ENCODE results near the gene RAI1. TPM values are rescaled to one million over a fixed set of nuclear protein-coding genes. Genes with fewer than 3 reads are reported as not detected.
A peak's percentile ranks its signal among the peaks of the same experiment; 100 is the strongest.
"Not testable (repeated sequence)": the region's sequence is repeated elsewhere in the genome, so short reads cannot be mapped to it uniquely, and the experiment has no call there.

RAI1 gene
- polyA plus RNA-seq, 3 donors: 30.5 to 43.9 (median 34.7) TPM

DNA sequence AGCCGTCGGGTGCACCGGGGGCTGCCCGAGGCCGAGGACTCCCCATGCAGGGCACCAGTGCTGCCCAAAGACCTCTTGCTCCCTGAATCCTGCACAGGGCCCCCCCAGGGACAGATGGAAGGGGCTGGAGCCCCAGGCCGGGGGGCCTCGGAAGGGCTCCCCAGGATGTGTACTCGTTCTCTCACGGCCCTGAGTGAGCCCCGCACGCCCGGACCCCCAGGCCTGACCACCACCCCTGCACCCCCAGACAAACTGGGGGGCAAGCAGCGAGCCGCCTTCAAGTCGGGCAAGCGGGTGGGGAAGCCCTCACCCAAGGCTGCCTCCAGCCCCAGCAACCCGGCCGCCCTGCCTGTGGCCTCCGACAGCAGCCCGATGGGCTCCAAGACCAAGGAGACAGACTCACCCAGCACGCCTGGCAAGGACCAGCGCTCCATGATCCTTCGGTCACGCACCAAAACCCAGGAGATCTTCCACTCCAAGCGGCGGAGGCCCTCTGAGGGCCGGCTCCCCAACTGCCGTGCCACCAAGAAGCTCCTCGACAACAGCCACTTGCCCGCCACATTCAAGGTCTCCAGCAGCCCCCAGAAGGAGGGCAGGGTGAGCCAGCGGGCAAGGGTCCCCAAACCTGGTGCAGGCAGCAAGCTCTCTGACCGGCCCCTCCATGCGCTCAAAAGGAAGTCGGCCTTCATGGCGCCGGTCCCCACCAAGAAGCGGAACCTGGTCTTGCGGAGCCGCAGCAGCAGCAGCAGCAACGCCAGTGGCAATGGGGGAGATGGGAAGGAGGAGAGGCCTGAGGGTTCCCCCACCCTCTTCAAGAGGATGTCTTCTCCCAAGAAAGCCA is 114.9 kb downstream of the RAI1 start:
- no peak for DNase-seq

DNA sequence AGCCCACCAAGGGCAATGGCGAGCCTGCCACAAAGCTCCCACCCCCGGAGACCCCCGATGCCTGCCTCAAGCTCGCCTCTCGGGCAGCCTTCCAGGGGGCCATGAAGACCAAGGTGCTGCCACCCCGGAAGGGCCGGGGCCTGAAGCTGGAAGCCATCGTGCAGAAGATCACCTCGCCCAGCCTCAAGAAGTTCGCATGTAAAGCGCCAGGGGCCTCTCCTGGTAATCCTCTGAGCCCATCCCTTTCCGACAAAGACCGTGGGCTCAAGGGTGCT is 115.5 kb downstream of the RAI1 start:
- no peak for DNase-seq

DNA sequence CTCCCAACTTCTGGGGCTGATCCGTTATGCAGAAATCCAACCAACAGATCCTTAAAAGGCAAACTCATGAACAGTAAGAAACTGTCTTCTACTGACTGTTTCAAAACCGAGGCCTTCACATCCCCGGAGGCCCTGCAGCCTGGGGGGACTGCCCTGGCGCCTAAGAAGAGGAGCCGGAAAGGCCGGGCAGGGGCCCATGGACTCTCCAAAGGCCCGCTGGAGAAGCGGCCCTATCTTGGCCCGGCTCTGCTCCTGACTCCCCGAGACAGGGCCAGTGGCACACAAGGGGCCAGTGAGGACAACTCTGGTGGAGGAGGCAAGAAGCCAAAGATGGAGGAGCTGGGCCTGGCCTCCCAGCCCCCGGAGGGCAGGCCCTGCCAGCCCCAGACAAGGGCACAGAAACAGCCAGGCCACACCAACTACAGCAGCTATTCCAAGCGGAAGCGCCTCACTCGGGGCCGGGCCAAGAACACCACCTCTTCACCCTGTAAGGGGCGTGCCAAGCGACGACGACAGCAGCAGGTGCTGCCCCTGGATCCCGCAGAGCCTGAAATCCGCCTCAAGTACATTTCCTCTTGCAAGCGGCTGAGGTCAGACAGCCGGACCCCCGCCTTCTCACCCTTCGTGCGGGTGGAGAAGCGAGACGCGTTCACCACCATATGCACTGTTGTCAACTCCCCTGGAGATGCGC is 116.0 kb downstream of the RAI1 start:
- no peak for DNase-seq

DNA sequence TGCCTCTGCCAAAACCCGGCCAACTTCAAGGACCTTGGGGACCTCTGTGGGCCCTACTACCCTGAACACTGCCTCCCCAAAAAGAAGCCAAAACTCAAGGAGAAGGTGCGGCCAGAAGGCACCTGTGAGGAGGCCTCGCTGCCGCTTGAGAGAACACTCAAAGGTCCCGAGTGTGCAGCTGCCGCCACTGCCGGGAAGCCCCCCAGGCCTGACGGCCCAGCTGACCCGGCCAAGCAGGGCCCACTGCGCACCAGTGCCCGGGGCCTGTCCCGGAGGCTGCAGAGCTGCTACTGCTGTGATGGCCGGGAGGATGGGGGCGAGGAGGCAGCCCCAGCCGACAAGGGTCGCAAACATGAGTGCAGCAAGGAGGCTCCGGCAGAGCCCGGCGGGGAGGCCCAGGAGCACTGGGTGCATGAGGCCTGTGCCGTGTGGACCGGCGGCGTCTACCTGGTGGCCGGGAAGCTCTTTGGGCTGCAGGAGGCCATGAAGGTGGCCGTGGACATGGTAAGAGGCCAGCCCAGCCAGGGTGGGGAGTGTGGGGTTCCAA is 116.8 kb downstream of the RAI1 start:
- no peak for DNase-seq

DNA sequence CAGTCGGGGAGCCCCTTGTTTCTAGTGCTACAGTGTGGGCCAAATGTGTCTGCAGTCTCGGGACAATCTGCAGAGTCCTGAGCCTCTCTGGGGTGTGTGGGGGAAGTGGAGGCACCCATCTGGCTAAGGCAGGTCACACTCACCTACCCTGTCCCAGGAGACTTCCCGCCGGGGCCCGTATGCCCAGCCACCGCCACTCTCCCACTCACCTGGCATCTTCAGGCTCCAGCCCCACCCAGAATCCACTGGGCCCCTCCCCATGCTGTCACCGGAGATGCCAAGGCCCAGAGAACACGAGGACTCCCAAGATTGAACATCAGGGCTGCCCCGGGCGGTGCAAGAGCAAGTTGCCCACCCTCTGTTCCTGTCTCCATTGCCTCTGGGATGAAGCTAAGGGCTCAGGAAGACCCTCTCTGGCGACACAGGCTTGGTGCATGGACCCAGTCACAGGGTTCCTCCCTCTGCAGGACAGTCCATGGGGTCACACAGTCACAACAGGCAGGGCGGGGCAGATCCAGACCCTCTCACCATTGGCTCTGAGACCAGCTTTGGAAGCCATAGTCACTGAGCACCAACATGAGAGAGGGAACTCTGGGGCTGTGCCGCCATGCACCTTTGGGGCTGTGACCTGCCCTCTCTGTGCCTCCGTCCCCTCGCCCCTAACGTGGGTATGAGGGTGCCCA is 117.5 kb downstream of the RAI1 start:
- DNase-seq: no peak

DNA sequence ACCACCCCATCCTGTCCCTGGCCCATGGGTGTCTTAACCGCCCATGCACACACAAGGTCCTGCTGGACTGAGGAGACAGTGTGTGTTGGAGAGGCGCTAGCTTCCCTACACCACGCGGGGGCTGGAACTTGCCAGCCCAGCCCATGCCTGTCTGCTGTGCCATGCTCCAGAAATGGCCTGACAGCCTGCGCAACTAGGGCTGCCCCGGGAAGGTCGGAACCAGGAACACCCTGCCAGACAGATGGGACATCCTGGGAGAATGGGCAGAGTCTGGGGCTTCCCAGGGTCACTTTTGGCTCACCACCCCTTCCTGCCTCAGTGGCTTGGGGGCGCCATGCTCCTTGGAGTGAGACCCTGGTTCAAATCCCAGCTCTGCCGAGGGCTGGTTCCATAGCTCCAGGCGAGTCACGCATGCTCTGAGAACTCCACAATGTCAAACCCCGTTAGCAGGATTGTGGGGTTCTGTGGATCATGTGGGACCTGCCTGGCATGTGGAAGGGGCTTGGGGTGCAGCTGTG is 119.3 kb downstream of the RAI1 start:
- DNase-seq: no peak

DNA sequence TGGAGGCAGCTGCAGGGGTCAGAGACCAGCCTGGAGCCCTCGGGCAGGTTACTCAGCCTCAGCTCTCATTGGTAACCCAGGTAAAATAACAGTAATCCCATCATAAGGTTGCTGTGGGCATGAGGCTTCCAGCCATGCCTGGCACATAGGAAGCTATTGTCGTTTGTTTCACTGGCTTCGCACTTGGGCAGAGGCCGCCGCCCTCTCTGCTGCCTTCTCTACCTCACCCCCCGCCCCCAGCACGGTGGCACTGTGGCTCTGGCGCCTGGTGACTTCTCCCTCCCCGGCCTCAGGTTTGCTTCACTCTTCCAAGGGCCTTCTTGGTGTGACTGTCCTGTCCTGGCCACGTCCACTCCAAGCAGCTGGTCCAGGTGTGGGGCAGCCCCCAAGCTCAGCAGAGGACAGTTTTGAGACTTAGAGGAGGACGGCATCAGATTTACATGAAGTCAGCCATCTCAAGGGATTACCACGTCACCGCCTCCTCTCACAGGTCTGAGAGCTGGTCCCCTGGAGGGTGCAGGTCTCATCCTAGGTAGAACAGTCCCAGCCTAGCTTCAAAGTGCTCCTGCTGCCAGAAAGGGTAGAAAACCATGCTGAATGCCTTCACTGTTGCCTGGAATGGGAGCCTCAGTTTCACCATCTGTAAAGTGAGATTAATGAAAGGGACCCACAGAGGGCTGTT is 120.7 kb downstream of the RAI1 start:
- no peak for DNase-seq

DNA sequence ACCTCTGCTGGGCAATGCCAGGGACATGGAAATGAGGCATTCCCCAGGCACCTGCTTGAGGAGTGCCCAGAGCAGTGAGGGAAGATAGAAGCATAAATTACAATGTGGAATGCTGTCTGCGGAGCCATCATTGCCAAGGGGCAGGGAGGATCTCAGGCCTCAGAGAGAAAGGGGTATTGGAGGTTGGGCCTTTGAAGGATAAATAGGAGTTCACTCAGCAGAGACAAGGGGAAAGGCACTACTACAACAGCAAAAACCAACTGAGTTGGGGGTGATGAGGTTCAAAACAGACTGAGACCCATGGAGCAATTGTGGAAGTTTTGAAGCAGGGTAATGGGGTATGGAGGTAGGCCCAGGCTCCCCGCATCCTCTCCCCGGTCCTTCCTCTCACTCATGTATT is 122.7 kb downstream of the RAI1 start:
- no peak for DNase-seq

DNA sequence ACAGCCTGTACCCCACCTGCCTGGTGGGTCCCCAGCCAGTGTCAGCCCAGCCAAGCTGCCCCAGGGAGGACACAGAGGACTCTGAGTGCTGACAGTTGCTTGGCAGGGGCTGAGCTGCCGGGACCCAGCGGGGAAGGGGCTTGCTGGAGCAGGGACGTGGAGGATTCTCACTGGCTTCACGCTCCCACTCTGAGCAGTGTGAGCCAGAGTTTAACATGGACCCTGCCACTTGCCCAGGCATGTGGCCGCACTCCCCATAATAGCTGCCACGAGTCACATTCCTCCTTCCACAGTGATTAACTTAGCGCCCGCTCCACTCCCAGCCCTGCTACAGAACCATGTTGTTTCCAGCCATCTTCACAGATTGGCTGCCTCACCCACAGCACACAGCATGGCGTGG is 124.3 kb downstream of the RAI1 start:
- no peak for DNase-seq

DNA sequence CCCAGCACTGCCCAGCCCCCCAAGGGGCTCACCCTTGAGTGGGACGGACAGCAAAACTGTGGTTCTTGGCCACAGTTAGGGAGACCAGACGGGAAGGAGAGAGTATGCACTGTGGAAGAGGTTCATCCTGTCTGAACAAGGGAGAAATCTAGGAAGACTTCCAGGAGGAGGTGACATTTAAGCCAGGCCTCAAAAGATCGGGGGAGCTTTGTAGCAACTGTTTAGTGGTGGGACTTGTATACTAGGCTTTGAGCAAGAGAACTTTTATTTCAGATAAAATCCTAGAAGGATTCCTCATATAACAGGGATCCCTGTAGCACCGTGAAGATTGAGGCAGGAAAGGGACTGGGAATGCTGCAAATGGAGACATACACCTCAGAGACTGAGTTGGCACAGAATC is 124.8 kb downstream of the RAI1 start:
- DNase-seq: no peak

DNA sequence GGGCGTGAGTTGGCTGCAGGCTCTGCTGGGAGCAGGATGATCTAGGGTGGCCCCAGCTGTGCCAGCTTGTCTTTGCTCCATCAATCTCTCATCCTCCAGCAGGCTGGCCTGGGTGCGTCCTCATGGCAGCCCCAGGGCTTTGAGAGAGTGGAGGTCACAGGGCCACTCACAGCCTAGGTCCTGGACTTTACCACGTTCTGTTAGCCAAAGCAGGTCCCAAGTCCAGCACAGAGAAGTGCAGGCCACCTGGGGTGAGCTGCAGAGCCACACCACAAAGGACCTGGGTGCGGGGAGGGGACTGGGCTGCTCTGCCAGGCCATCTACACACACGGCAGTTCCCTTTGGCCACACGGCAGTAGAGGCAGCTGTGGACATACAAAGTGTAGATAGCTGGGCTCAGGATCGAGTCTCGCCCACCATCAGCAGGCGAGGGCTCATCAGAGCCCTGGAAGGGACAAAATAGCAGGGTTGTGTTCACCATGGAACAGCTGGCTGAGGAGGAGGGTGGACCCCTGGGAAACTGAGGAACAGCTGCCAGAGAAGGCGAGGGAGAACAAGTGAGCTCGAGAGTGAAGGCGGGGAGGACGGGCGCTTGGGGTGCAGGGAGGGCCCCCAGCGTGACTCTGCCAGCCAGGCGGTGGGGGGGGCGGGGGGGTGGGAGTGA is 125.5 kb downstream of the RAI1 start:
- DNase-seq: no peak

DNA sequence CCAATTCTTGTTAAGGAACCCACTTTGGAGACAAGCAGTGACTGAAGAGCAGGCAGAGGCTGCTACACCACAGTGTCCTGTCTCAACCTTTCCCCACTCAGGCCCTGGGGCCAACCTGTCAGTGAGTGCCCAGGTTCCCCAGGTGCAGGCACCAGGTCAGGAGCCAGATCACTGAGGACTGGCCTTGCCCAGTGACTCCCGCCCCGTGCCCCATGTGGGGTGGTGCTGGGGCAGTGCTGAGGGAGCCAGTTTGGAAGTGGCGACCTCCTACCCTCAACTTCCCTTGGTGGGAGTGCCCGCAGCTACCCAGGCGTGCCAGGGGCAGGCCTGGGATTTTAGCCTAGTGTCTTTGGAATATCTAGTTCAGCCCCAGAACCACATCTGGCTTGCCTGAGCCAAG is 126.2 kb downstream of the RAI1 start:
- no peak for DNase-seq

DNA sequence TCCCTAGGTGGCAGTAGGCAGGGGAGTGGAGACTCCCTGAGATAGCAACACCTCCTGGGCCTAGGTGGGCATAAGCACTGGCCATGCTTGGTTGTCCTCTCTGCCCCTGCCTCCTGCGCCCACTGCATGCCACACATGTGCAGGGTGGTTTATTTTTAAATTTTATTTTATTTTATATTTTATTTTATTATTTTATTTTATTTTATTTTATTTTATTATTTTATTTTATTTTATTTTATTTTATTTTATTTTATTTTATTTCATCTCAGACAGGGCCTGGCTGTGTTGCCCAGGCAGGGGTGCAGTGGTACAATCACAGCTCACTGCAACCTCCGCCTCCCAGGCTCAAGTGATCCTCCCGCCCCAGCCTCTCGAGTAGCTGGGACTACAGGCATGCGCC is 126.9 kb downstream of the RAI1 start:
- not testable (repeated sequence) for DNase-seq

DNA sequence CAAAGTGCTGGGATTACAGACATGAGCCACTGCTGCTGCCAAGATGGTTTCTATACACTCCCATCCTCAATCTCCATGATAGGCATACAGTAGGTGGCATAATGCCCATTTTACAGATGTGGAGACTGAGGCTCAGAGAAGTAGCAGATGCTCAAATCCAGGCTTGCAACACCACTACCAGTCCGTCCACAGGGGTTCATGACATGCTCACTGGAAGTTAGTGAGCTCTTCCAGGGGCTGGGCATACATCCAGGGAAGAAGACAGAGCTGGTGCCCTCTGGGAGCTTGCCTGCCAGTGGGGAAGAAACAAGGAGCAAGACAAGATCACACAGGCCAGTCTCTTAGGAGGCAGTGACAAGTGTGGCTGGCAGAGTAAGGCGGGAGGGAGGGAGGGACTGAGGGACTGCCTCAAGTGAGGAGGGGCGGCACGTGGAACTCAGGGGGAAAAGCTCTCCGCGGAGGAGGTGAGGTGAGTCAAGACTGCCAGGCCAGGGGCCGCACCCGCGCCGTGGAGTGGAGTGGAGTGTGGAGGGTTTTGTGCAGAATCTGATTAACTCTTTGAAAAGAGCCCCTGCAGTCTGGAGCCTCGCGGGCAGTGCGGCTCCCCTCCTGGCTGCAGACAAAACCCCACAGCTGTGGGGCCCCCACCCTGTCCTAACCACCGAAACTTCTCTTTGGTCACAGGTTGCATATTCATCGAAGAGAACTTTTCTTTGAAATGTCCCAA is 127.6 kb downstream of the RAI1 start:
- no peak for DNase-seq

DNA sequence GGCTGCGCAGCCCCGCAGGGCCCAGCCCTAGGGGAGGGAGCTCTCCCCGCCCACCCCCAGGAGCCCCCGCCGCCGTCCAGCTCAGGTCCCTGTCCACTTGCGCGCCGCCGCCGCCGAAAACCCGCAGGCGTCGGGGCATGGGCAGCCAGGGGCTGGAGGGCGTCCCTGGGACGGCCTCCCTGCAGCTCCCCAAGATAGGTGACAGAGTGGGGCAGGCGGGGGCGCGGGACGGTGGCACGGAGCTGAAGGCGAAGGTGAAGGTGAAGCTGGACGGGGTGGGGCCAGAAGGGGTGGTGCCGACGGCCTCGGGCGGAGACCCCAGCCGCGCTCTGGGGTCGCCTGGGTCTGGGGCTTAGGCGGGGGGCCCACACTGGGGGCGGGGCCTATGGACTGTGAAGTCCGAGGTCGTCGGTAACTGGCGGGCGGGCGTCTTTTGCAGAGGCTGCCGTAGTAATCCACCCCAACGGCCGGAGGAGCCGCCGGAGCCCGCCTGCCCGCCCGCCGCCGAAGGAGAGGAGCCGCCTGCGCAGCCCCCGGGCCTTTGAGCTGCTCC is 128.3 kb downstream of the RAI1 start:
- DNase-seq: no peak

DNA sequence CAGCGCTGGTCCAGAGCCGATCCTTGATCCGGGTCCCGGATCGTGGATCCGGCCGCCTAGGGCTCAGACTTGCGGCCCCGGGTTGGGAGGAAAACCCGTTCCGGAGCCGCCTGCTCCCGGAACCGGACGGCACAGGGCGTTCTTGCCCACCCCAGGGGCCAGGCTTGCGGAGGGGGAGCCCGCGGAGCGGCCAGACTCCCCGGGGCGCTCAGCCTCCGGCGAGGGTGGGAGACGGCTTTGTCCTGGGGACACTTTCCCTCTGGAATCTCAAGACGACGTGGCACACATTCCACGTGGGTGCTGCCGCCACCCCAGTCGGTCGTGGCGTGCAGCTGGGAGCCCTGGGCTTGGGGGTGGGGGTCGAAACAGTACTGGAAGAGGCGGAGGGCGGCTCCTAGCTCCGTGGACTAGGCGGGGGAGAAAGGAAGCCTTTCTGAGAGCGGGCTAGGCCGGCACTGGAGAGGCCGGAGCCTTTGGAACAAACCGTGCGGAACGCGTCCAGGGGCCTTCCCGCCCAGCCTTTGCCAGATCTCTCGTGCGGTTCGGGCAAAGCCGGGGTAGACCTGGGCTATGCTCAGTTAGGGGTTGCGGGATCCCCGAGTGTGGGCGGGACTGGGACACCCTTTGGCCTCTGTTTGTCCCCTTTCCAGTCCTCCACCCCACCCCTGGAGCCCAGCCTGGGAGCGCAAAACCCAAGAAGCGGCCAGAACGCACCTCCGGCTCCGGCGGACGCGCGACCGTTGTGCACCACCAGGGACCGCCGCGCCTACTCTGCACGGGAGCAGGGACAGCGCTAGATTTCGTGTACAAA is 129.0 kb downstream of the RAI1 start:
- peak; percentile 77 for DNase-seq

DNA sequence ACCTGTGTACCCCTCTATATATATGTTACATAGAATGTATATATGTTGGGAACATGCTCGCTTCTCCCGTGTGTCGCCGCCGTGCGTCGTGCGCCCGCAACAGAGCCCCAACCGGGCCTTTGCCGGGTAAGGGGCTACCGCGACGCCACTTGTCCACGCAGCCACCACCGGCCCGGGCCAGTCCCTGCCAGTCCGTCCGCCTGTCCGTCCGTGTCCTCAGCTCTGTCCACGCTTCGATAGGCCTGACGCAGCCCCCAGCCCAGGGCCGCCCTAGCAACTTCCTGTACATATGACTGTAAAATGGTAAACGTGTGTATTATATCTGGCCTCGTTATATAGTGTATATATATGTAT is 129.6 kb downstream of the RAI1 start:
- DNase-seq: no peak

DNA sequence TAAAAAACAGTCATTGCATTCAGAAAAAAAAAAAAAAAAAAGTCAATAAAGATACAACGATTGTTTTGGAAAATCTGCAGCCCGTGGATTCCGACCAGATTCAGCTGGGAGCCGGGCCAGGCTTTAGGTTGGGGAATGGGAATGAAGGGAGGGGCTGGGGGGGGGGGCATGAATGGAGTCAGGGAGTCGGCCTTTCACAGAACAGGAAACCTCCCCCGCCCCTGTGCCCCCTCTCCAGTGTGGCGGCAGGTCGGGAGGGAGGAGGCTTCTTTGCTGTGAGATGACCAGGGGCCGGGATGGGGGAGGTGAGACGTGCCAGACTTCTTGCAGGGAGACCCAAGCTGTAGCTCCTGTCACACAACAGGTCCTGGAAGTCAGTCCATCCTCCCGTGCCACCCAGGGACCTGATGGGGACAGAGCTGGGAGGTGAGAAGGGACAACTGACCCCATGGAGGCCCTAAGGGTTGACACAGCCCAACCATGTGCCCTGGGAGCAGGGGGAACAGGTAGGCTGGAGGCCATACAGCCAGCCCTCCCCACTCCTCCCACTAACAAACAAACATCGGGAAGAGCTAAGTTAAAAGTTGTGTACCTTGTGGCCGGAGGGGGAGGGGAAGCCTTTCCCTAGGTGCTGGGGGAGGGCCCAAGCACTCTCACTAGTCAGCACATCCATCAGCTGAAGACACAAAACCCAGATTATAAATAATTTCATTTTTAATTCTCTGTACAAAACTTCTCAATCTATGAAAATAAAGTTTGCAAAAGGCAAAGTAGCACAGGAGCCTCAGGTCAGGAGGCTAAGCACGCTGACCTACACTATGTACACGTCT is 130.3 kb downstream of the RAI1 start:
- peak; percentile 73 for DNase-seq
